Nephron (organoid): Measurements from ENCODE around the gene AANAT.

Experiments
- H3K27ac Mint-ChIP-seq, 3 experiments: 2 replicates each; pipeline ENCODE4 v1.8.0; 2020; ENCODE audit warnings: mixed read lengths in 3 of 3, mild to moderate bottlenecking in 2 of 3, moderate library complexity in 1 of 3
- H3K27me3 Mint-ChIP-seq: 2 replicates; pipeline ENCODE4 v1.8.0; 2021; ENCODE audit warnings: low read depth, mild to moderate bottlenecking, moderate library complexity, mixed read lengths
- H3K36me3 Mint-ChIP-seq: 2 replicates; pipeline ENCODE4 v1.8.0; 2020; ENCODE audit warnings: low read depth, mixed read lengths
- H3K4me1 Mint-ChIP-seq: 2 replicates; pipeline ENCODE4 v1.8.0; 2020; ENCODE audit warnings: mixed read lengths
- H3K4me3 Mint-ChIP-seq, 3 experiments: 2 replicates each; pipeline ENCODE4 v1.8.0; 2020; ENCODE audit warnings: mild to moderate bottlenecking in 3 of 3, mixed read lengths in 3 of 3, moderate library complexity in 2 of 3
- H3K9me3 Mint-ChIP-seq: 2 replicates; pipeline ENCODE4 v1.8.0; 2020; ENCODE audit warnings: mixed read lengths
- TF ChIP-seq, protein P1 (sequence below), 3 experiments: fragments of 200-600 bp; sonication (generic); IDR thresholded peaks; one replicate each; pipeline ENCODE4 v1.5.0; 2021; ENCODE audit warnings: antibody characterized with exemption in 3 of 3; ENCODE audit not compliant: unreplicated experiment in 3 of 3

AANAT gene

GRCh38 chr17:76496464-76496863 lies 29.1 kb downstream of the AANAT start:
- Mint-ChIP-seq H3K36me3 (no peaks in the 10 kb centered on the region), H3K9me3 (no peaks in the 10 kb centered on the region), H3K27me3 (peaks cover 28% of the 10 kb centered on the region), H3K4me3 (no peak overlapping the region), H3K27ac (no peak overlapping the region), H3K4me1 (peaks cover 32% of the 10 kb centered on the region)
- TF ChIP-seq, protein P1, sequence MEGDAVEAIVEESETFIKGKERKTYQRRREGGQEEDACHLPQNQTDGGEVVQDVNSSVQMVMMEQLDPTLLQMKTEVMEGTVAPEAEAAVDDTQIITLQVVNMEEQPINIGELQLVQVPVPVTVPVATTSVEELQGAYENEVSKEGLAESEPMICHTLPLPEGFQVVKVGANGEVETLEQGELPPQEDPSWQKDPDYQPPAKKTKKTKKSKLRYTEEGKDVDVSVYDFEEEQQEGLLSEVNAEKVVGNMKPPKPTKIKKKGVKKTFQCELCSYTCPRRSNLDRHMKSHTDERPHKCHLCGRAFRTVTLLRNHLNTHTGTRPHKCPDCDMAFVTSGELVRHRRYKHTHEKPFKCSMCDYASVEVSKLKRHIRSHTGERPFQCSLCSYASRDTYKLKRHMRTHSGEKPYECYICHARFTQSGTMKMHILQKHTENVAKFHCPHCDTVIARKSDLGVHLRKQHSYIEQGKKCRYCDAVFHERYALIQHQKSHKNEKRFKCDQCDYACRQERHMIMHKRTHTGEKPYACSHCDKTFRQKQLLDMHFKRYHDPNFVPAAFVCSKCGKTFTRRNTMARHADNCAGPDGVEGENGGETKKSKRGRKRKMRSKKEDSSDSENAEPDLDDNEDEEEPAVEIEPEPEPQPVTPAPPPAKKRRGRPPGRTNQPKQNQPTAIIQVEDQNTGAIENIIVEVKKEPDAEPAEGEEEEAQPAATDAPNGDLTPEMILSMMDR (IDR thresholded peaks at IDR 0.05; ENCODE audit: unreplicated experiment in 3 of 3), result no peak

- H3K36me3 Mint-ChIP-seq, result no peaks in the 10 kb centered on the region
- peaks cover 27% of the 10 kb centered on the region for H3K27me3 Mint-ChIP-seq
- H3K27ac Mint-ChIP-seq, result peak overlapping the region in 1 of 3 experiments; percentile 61
- H3K4me1 Mint-ChIP-seq, result peaks cover 33% of the 10 kb centered on the region
- H3K4me3 Mint-ChIP-seq, result no peak overlapping the region
- TF ChIP-seq, protein P1 (IDR thresholded peaks at IDR 0.05; ENCODE audit: unreplicated experiment in 3 of 3), result no peak
- no peaks in the 10 kb centered on the region for H3K9me3 Mint-ChIP-seq
Measured at GRCh38 chr17:76497699-76497978, 30.2 kb downstream of the AANAT start.

DNA sequence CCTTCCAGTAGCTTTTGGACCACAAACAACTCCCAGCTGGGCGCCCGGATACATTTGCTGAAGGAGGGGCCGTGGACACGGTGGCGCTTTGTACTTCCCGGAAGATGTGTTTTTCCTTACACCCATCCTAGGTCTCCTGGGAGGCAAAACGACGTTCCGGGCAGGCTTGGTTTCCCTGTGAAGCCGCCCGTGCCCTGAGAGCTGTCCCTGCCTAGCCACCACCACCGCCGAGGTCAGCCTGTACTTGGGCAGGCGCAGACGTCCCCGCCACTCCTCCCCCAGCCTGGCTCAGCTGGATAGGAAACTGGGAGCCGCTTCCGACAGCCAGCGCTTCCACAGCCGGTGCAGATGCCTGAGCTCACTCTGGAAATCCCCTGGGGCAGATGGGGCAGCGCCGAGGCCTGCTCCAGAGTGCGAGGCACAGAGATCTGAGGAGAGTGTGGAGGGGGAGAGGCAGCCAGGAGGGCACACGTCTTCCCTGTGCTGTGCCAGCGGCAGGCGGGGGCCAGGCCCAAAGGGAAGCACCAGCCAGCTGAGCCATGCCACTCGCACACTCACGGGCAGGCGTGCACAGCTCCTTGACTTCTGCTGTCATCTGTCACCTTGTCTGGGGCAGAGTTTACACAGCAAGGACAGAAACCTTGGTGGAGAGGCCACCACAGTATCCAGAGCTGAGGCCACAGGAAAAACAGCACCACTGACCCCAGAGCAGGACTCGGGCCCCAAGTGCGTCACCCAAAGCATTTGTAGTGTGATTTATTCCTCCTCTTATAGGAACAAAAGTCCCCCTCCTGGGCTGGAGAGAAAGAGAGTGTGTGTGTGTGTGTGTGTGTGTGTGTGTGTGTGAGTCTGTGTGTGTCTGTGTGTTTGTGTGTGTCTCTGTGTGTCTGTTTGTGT lies 30.8 kb downstream of the AANAT start:
- TF ChIP-seq, protein P1 (IDR thresholded peaks at IDR 0.05; ENCODE audit: unreplicated experiment in 3 of 3), result no peak
- H3K4me1 Mint-ChIP-seq, result peaks cover 28% of the 10 kb centered on the region
- H3K27me3 Mint-ChIP-seq, result peaks cover 32% of the 10 kb centered on the region
- no peaks in the 10 kb centered on the region for H3K36me3 Mint-ChIP-seq
- H3K27ac Mint-ChIP-seq, result peak overlapping the region; percentile 61 to 94 (median 83)
- no peaks in the 10 kb centered on the region for H3K9me3 Mint-ChIP-seq
- H3K4me3 Mint-ChIP-seq, result peak overlapping the region; percentile 58 to 73 (median 63)

- peaks cover 25% of the 10 kb centered on the region for H3K4me1 Mint-ChIP-seq
- TF ChIP-seq, protein P1 (IDR thresholded peaks at IDR 0.05; ENCODE audit: unreplicated experiment in 3 of 3), result no peak
- peak overlapping the region; percentile 61 to 94 (median 83) for H3K27ac Mint-ChIP-seq
- H3K4me3 Mint-ChIP-seq, result peak overlapping the region; percentile 58 to 73 (median 63)
- H3K27me3 Mint-ChIP-seq, result peaks cover 36% of the 10 kb centered on the region
- no peaks in the 10 kb centered on the region for H3K36me3 Mint-ChIP-seq
- H3K9me3 Mint-ChIP-seq, result no peaks in the 10 kb centered on the region
Measured at GRCh38 chr17:76498876-76499251, 31.5 kb downstream of the AANAT start.

DNA sequence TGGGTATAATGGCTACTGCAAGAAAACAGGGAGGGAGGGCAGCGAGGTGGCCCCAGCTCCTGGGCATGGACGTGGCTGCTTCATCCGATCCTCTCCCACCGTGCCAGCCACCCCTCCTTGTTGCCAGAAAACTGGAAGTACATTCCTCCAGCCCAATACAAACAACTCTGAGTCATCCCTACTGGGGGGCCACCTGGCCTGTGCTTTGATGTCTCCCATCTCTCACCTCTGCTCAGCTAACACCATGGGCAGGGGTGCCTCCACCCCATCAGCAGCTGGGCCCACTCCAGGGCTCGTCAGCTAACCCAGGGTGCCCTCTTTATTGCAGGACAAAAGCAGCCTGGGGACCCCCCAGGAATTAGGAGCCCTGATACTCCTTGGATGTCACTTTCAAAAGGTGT lies 31.9 kb downstream of the AANAT start:
- Mint-ChIP-seq H3K27me3 (peaks cover 40% of the 10 kb centered on the region), H3K36me3 (no peaks in the 10 kb centered on the region), H3K4me3 (peak overlapping the region in 2 of 3 experiments; percentile 7 to 26), H3K4me1 (peaks cover 25% of the 10 kb centered on the region), H3K27ac (no peak overlapping the region), H3K9me3 (no peaks in the 10 kb centered on the region)
- TF ChIP-seq, protein P1 (IDR thresholded peaks at IDR 0.05; ENCODE audit: unreplicated experiment in 3 of 3), result no peak
